Measurements from ENCODE around the gene HES2. TPM values are rescaled to one million over a fixed set of nuclear protein-coding genes. Genes with fewer than 3 reads are reported as not detected.

HES2 gene
- total and polyA plus RNA-seq, 8 donors: 18.4 to 231 TPM; not detected in 6

DNA sequence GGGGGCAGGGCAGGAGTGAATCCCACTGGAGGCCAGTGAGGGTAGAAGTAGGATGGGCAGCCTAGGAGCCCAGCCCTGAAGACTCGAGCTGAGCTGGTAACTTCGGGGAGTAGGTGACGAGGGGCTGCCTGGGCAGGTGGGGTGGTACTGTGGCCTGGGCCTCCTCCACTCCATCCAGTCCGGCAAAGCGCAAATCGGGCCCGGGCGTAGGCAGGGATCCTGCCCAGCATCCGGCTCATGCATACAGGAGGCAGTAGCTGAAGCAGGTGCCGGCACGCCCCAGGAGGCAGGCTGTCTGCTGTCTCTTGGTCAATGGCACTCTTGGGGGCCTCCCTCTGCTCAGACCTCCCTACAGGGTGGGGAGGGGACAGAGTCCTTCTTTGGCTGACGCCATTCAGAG, 47.5 kb upstream of the HES2 start:
- Histone ChIP-seq H3K9me3 (no peaks in the 10 kb centered on the region), H3K27ac (no peak overlapping the region), H3K27me3 (peaks cover 0 to 43% (median 11%) of the 10 kb centered on the region in 3 donors), H3K4me3 (no peak overlapping the region), H3K4me1 (peaks cover 0 to 18% (median 11%) of the 10 kb centered on the region in 4 donors), H3K36me3 (peaks cover 3 to 55% (median 39%) of the 10 kb centered on the region in 4 donors)
- no peak for TF ChIP-seq CTCF (IDR thresholded peaks at IDR 0.05)
- TF ChIP-seq EP300 (IDR thresholded peaks at IDR 0.05): no peak
- TF ChIP-seq POLR2AphosphoS5 (IDR thresholded peaks at IDR 0.05): no peak
- no peak for TF ChIP-seq POLR2A (IDR thresholded peaks at IDR 0.05)
- no peak for DNase-seq
- intact Hi-C loops (cut with DNase I; ENCODE audit: low total_unique reads): no loop called here
- WGBS, 5 donors: 91 to 97% (median 95%) methylated on average over 12 of the region's 12 CpGs

GRCh38 chr1:6466751-6467150, 47.0 kb upstream of the HES2 start:
- Histone ChIP-seq H3K36me3 (peaks cover 3 to 56% (median 37%) of the 10 kb centered on the region in 4 donors), H3K27ac (no peak overlapping the region), H3K4me3 (no peak overlapping the region), H3K4me1 (peaks cover 0 to 16% (median 11%) of the 10 kb centered on the region in 4 donors), H3K27me3 (peaks cover 0 to 48% (median 11%) of the 10 kb centered on the region in 3 donors), H3K9me3 (no peaks in the 10 kb centered on the region)
- TF ChIP-seq POLR2A (IDR thresholded peaks at IDR 0.05): no peak
- no peak for DNase-seq
- intact Hi-C loops (cut with DNase I; ENCODE audit: low total_unique reads): no loop called here
- WGBS, 5 donors: 89 to 99% (median 96%) methylated on average over 5 of the region's 5 CpGs

DNA sequence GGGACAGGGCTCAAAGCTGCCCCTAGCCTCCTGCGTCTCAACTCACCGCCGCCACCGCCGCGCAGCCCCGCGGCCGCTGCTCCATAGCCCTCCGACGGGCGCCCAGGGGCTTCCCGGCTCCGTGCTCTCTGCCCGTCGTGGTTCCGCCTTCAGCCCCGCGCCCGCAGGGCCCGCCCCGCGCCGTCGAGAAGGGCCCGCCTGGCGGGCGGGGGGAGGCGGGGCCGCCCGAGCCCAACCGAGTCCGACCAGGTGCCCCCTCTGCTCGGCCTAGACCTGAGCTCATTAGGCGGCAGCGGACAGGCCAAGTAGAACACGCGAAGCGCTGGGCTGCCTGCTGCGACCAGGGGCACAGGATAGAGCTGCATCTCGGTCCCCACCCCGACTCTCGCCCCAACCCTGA, 46.3 kb upstream of the HES2 start, which contains the start of gene TNFRSF25:
TNFRSF25 (minus strand) TSS at position 151 of the 400 bp plus-strand sequence; CDS start at position 85, 66 bp downstream.
- DNase-seq: peak in 1 of 2 donors; percentile 54
- Histone ChIP-seq H3K4me1 (peaks cover 0 to 20% (median 15%) of the 10 kb centered on the region in 4 donors), H3K4me3 (peak within 1 kb of the TSS in 3 of 4 donors; percentile 20 to 33 (median 29)), H3K27ac (peak within 1 kb of the TSS in 1 of 5 donors; percentile 2), H3K36me3 (peaks cover 3 to 60% (median 39%) of the 10 kb centered on the region in 4 donors), H3K27me3 (peaks cover 0 to 55% (median 11%) of the 10 kb centered on the region in 3 donors), H3K9me3 (no peaks in the 10 kb centered on the region)
- WGBS, 5 donors: 23 to 41% (median 30%) methylated on average over 25 to 43 of the region's 43 CpGs
- TF ChIP-seq POLR2AphosphoS5 (IDR thresholded peaks at IDR 0.05): no peak
- no peak for TF ChIP-seq CTCF (IDR thresholded peaks at IDR 0.05)
- TF ChIP-seq EP300 (IDR thresholded peaks at IDR 0.05): no peak
- no peak for TF ChIP-seq POLR2A (IDR thresholded peaks at IDR 0.05)
- intact Hi-C loops (cut with DNase I; ENCODE audit: low total_unique reads): no loop called here

DNA sequence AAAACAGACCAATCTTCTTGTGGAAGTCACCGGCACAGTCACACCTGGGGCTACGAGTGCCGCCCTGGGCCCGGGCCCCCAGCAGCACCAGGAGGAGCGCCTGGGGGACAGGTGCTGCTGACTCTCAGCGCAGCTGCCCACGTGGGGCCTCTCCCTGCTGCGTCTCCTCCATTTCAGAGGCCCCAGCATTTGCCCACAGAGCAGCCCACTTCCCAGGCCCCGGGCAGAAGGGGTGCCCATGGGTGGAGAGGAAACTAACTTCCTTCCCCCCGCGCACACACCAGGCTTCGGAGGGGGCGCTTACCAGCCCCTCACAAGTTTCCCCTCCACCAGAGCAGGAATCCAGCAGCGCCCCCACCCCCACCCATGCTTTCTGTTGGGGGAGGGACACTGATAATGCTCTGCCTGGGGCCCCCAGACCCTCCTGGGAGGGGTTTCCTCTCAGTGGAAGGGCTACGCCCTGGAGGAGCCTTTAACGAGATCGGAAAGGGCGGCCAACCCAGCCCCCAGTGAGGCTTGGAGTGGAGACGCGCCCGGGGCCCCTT, 45.8 kb upstream of the HES2 start:
- H3K27ac ChIP-seq: peak overlapping the region in 1 of 5 donors; percentile 2
- WGBS, 5 donors: 51 to 65% (median 60%) methylated on average over 3 to 21 of the region's 21 CpGs; no CpG with 5 or more reads in 1 of the 5 donors
- intact Hi-C loops (cut with DNase I; ENCODE audit: low total_unique reads): no loop called here
- no peaks in the 10 kb centered on the region for H3K9me3 ChIP-seq
- no peak for DNase-seq
- peaks cover 0 to 60% (median 12%) of the 10 kb centered on the region in 3 donors for H3K27me3 ChIP-seq
- peak overlapping the region in 3 of 4 donors; percentile 20 to 33 (median 29) for H3K4me3 ChIP-seq
- peaks cover 0 to 25% (median 17%) of the 10 kb centered on the region in 4 donors for H3K4me1 ChIP-seq
- peaks cover 3 to 55% (median 37%) of the 10 kb centered on the region in 4 donors for H3K36me3 ChIP-seq
- TF ChIP-seq POLR2AphosphoS5 (IDR thresholded peaks at IDR 0.05): no peak
- TF ChIP-seq CTCF (IDR thresholded peaks at IDR 0.05): no peak
- no peak for TF ChIP-seq POLR2A (IDR thresholded peaks at IDR 0.05)
- no peak for TF ChIP-seq EP300 (IDR thresholded peaks at IDR 0.05)

- H3K4me1 ChIP-seq: peaks cover 0 to 31% (median 23%) of the 10 kb centered on the region in 4 donors
- no peak overlapping the region for H3K27ac ChIP-seq
- no peaks in the 10 kb centered on the region for H3K9me3 ChIP-seq
- peaks cover 0 to 66% (median 18%) of the 10 kb centered on the region in 3 donors for H3K27me3 ChIP-seq
- no peak for DNase-seq
- WGBS, 5 donors: 67 to 87% (median 78%) methylated on average over 5 of the region's 5 CpGs
- TF ChIP-seq EP300 (IDR thresholded peaks at IDR 0.05) (no peak), POLR2A (IDR thresholded peaks at IDR 0.05) (no peak), POLR2AphosphoS5 (IDR thresholded peaks at IDR 0.05) (no peak), CTCF (IDR thresholded peaks at IDR 0.05) (no peak)
- intact Hi-C loops (cut with DNase I; ENCODE audit: low total_unique reads): no loop called here
- H3K36me3 ChIP-seq: peaks cover 0 to 49% (median 31%) of the 10 kb centered on the region in 4 donors
- peak overlapping the region in 2 of 4 donors; percentile 29 to 33 for H3K4me3 ChIP-seq
These were observed 45.2 kb upstream of the HES2 start for GRCh38 chr1:6464915-6465314.

All from stomach (tissue), 9 donors.